B cell (primary cell): Measurements from ENCODE around the gene TMEM81. TPM values are rescaled to one million over a fixed set of nuclear protein-coding genes. Genes with fewer than 3 reads are reported as not detected.

Experiments
- ATAC-seq: fragments of 200-7000 bp; cut with Tn5 transposase; one replicate; pipeline ENCODE4 v1.10.0; 2021; ENCODE audit warnings: low read depth, mild to moderate bottlenecking, moderate number of reproducible peaks, moderate library complexity
- CTCF ChIA-PET: fragments of 350-600 bp; sonication (Branson Sonifier 250); formaldehyde crosslinking; loops from one replicate; lab custom pipeline; 2021; ENCODE audit warnings: antibody characterized with exemption, inconsistent platforms; lab: Charles Lee
- POLR2A ChIA-PET: fragments of 350-600 bp; sonication (Branson Sonifier 250); formaldehyde crosslinking; loops from one replicate; lab custom pipeline; 2021; ENCODE audit warnings: antibody characterized with exemption; lab: Charles Lee
- DNase-seq: peaks from one replicate; pipeline ENCODE4 v3.0.0; 2013
- H2AFZ ChIP-seq: 2 replicates; pipeline ENCODE4 v1.6.1; 2012; ENCODE audit warnings: mild to moderate bottlenecking, low read depth, low read length; ENCODE audit not compliant: insufficient read depth, poor library complexity, severe bottlenecking
- H3K27ac ChIP-seq, 2 donors: 1 replicate in 1 of 2; 2 replicates in 1 of 2; pipeline ENCODE4 v1.5.1; 2012 to 2013; ENCODE audit warnings: low read length in 2 of 2, mild to moderate bottlenecking in 2 of 2, moderate library complexity in 1 of 2
- H3K27me3 ChIP-seq, 4 experiments: fragments of 200-600 bp in 1 of 4; sonication (generic) in 1 of 4; replicated peaks in 1 of 4; 1 replicate in 2 of 4; 2 replicates in 2 of 4; pipeline versions ENCODE4 v1.6.1 to v1.7.0; 2013 to 2016; ENCODE audit warnings: low read length in 3 of 4, mild to moderate bottlenecking in 2 of 4, mixed read lengths in 1 of 4, moderate library complexity in 1 of 4; ENCODE audit not compliant: insufficient read depth in 4 of 4, control insufficient read depth in 3 of 4; ENCODE audit errors: control extremely low read depth in 1 of 4
- H3K36me3 ChIP-seq, 2 experiments: replicated peaks in 1 of 2; 1 replicate in 1 of 2; 2 replicates in 1 of 2; pipeline versions ENCODE4 v1.6.1 to v1.7.1; 2013; ENCODE audit warnings: low read length in 1 of 2; ENCODE audit not compliant: insufficient read depth in 2 of 2, control insufficient read depth in 1 of 2; ENCODE audit errors: control extremely low read depth in 1 of 2, extremely low read depth in 1 of 2
- H3K4me1 ChIP-seq, 2 donors: fragments of 200-600 bp in 1 of 2; sonication (generic) in 1 of 2; 1 replicate in 1 of 2; 2 replicates in 1 of 2; pipeline versions ENCODE4 v1.5.1 to v1.6.1; 2013 to 2017; ENCODE audit warnings: low read length in 2 of 2; ENCODE audit not compliant: control insufficient read depth in 2 of 2, insufficient read depth in 2 of 2
- H3K4me2 ChIP-seq: replicated peaks from 2 replicates; pipeline ENCODE3; 2012; ENCODE audit warnings: mild to moderate bottlenecking, low read depth, low read length; ENCODE audit not compliant: poor library complexity, severe bottlenecking
- H3K4me3 ChIP-seq, 5 experiments: fragments of 200-600 bp in 1 of 5; sonication (generic) in 1 of 5; 1 replicate in 3 of 5; 2 replicates in 2 of 5; pipeline versions ENCODE4 v1.5.1 to v1.7.0; 2011 to 2016; ENCODE audit warnings: low read length in 4 of 5, mild to moderate bottlenecking in 4 of 5, low read depth in 2 of 5, control low read depth in 1 of 5, moderate library complexity in 1 of 5; ENCODE audit not compliant: insufficient read depth in 1 of 5; ENCODE audit errors: control extremely low read depth in 1 of 5, extremely low read depth in 1 of 5
- H3K79me2 ChIP-seq: fragments of 200-600 bp; sonication (generic); one replicate; pipeline ENCODE4 v1.6.0; 2016; ENCODE audit warnings: low read length; ENCODE audit not compliant: control insufficient read depth, insufficient read depth
- H3K9ac ChIP-seq: fragments of 200-600 bp; sonication (generic); 2 replicates; pipeline ENCODE4 v1.6.1; 2017; ENCODE audit warnings: mild to moderate bottlenecking, low read length, moderate library complexity
- H3K9me3 ChIP-seq, 3 donors: one replicate each; pipeline versions ENCODE4 v1.6.1 to v1.7.1; 2013; ENCODE audit warnings: low read length in 2 of 3; ENCODE audit not compliant: control insufficient read depth in 2 of 3, insufficient read depth in 1 of 3; ENCODE audit errors: control extremely low read depth in 1 of 3
- H4K20me1 ChIP-seq: 2 replicates; pipeline ENCODE4 v1.6.0; 2012; ENCODE audit warnings: mild to moderate bottlenecking, low read length; ENCODE audit not compliant: insufficient read depth, control insufficient read depth, poor library complexity, severe bottlenecking
- H3K27ac Mint-ChIP-seq: one replicate; pipeline ENCODE4 v1.8.0; 2021; ENCODE audit warnings: mixed read lengths
- H3K27me3 Mint-ChIP-seq: one replicate; pipeline ENCODE4 v1.8.0; 2021; ENCODE audit warnings: mixed read lengths
- H3K4me1 Mint-ChIP-seq: one replicate; pipeline ENCODE4 v1.8.0; 2021; ENCODE audit warnings: mixed read lengths
- H3K4me3 Mint-ChIP-seq: one replicate; pipeline ENCODE4 v1.8.0; 2021; ENCODE audit warnings: mixed read lengths
- H3K9me3 Mint-ChIP-seq: one replicate; pipeline ENCODE4 v1.8.0; 2022; ENCODE audit warnings: mixed read lengths; ENCODE audit not compliant: insufficient read depth
- EZH2 ChIP-seq: IDR thresholded peaks from 2 replicates; pipeline ENCODE4 v1.6.1; 2012; ENCODE audit warnings: borderline replicate concordance, low read depth, mild to moderate bottlenecking, moderate library complexity, low read length; ENCODE audit not compliant: insufficient read depth, poor library complexity, severe bottlenecking
- WGBS: methylation state at CpG from one replicate; pipeline ENCODE4 v1.1.5; 2013; ENCODE audit warnings: missing lambda C conversion rate; ENCODE audit not compliant: insufficient coverage; 5-methylcytosine and 5-hydroxymethylcytosine counted together
- intact Hi-C: fragments of 100-400 bp; cut with micrococcal nuclease; formaldehyde crosslinking; loops from one replicate; pipeline ENCODE4 v1.10.0; 2022
- polyA plus RNA-seq: library from polyadenylated mRNA; depleted of rRNA; stranded (reverse); fragments of >200 nt; gene quantifications from 2 replicates; pipeline ENCODE4 v1.2.3, GENCODE V29; 2012
- total RNA-seq, 2 donors: library from RNA; stranded (reverse); fragments of 120-200 nt in 1 of 2; gene quantifications; 1 replicate in 1 of 2; 2 replicates in 1 of 2; pipeline versions ENCODE4 v1.2.3 to v1.2.4, GENCODE V29; 2013 to 2022
- TF ChIP-seq, protein P1 (sequence below): fragments of 200-600 bp; IDR thresholded peaks from one replicate; pipeline ENCODE4 v1.8.0; 2022; ENCODE audit warnings: antibody characterized with exemption, mild to moderate bottlenecking

TMEM81 gene
- total and polyA plus RNA-seq, 2 donors (not counting 1 experiment from before 2014, with no cell fraction given), result 3.0 to 6.2 TPM

DNA sequence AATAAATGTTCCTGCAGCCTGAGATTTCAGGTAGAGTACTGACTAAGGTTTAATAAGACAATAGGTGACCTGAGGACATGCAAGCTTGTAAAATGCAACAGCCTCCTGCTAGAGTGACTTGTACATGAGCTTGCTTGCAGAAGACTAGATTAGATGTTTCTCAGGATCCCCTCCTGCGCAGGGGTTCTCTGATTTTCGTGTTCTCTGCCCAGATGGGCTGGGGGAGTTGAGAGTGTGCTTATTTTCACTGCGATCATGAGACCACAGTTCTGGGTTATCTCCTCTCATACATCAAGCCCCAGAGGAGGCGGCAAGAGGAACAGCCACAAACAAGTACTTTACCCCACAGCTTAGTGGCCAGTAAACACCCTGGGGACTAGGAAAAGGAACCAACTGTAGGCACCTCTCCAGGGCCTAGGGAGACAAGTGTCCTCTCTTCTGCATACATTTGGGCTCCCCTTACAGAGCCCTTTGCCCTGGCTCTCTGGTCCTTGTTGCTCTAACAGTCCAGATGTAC is 8.0 kb downstream of the TMEM81 start:
- H3K9me3 ChIP-seq, result no peaks in the 10 kb centered on the region
- Mint-ChIP-seq H3K4me3 (no peak overlapping the region), H3K4me1 (no peaks in the 10 kb centered on the region), H3K9me3 (no peaks in the 10 kb centered on the region), H3K27ac (no peak overlapping the region), H3K27me3 (no peaks in the 10 kb centered on the region)
- POLR2A ChIA-PET, result no interaction called here
- no peak overlapping the region for H2AFZ ChIP-seq
- intact Hi-C loops, result no loop called here
- no peak for ATAC-seq
- no peaks in the 10 kb centered on the region for H3K36me3 ChIP-seq
- WGBS, result 83% methylated on average over 3 of the region's 4 CpGs
- H3K9ac ChIP-seq, result no peak overlapping the region
- DNase-seq, result no peak
- CTCF ChIA-PET, result interaction anchor here (1.2 to 2.0 kb wide), 2 partner anchors 15 to 100 kb away, joined by 3 to 10 read pairs; no protein-coding TSS in a partner anchor
- H4K20me1 ChIP-seq, result no peaks in the 10 kb centered on the region
- H3K4me3 ChIP-seq, result no peak overlapping the region
- no peaks in the 10 kb centered on the region for H3K79me2 ChIP-seq
- TF ChIP-seq, protein P1, sequence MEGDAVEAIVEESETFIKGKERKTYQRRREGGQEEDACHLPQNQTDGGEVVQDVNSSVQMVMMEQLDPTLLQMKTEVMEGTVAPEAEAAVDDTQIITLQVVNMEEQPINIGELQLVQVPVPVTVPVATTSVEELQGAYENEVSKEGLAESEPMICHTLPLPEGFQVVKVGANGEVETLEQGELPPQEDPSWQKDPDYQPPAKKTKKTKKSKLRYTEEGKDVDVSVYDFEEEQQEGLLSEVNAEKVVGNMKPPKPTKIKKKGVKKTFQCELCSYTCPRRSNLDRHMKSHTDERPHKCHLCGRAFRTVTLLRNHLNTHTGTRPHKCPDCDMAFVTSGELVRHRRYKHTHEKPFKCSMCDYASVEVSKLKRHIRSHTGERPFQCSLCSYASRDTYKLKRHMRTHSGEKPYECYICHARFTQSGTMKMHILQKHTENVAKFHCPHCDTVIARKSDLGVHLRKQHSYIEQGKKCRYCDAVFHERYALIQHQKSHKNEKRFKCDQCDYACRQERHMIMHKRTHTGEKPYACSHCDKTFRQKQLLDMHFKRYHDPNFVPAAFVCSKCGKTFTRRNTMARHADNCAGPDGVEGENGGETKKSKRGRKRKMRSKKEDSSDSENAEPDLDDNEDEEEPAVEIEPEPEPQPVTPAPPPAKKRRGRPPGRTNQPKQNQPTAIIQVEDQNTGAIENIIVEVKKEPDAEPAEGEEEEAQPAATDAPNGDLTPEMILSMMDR, result no peak
- TF ChIP-seq EZH2, result no peak
- no peaks in the 10 kb centered on the region for H3K4me1 ChIP-seq
- H3K4me2 ChIP-seq, result no peak overlapping the region
- no peak overlapping the region for H3K27ac ChIP-seq
- no peaks in the 10 kb centered on the region for H3K27me3 ChIP-seq

DNA sequence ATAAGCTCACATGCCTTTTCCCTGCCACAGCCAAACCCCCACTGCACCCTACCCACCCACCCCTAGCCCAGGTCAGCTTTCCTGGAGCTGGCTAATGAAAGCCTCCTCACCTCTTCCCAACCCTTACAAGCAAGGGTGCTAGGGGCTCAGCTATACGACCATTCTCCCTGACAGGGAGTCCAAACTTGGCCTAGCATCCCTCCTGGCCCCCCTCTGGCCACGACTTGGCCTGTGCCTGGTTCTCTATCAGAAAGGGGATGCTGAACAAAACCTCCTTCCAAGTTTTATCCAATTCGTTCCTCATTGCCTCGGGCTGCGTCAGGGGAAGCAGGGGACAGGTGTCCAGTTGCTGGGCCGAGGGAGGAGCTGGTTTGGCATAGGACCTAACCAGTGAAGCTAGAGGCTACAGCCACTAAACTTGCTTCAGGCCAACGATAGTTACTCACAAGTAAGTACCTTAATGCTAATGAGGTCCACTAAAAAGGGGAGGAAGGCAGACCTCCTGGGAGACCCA is 8.6 kb downstream of the TMEM81 start:
- DNase-seq, result no peak
- ChIA-PET CTCF (interaction anchor here (1.2 to 2.0 kb wide), 2 partner anchors 14 to 100 kb away, joined by 3 to 10 read pairs; no protein-coding TSS in a partner anchor), POLR2A (interaction anchor here (0.6 kb wide), 1 partner anchor 11 kb away, joined by 3 read pairs; no protein-coding TSS in a partner anchor)
- H3K9me3 ChIP-seq, result no peaks in the 10 kb centered on the region
- Mint-ChIP-seq H3K9me3 (no peaks in the 10 kb centered on the region), H3K27ac (no peak overlapping the region), H3K4me3 (no peak overlapping the region), H3K27me3 (no peaks in the 10 kb centered on the region), H3K4me1 (no peaks in the 10 kb centered on the region)
- no peak overlapping the region for H3K4me2 ChIP-seq
- no peak overlapping the region for H3K9ac ChIP-seq
- no peaks in the 10 kb centered on the region for H3K27me3 ChIP-seq
- no peaks in the 10 kb centered on the region for H4K20me1 ChIP-seq
- H3K79me2 ChIP-seq, result no peaks in the 10 kb centered on the region
- 65% methylated on average over 7 of the region's 7 CpGs for WGBS
- H3K4me1 ChIP-seq, result no peaks in the 10 kb centered on the region
- intact Hi-C loops, result no loop called here
- H2AFZ ChIP-seq, result no peak overlapping the region
- no peak overlapping the region for H3K4me3 ChIP-seq
- TF ChIP-seq, protein P1, result no peak
- TF ChIP-seq EZH2, result no peak
- H3K27ac ChIP-seq, result no peak overlapping the region
- no peak for ATAC-seq
- no peaks in the 10 kb centered on the region for H3K36me3 ChIP-seq
